OCI-LY1 (cell line): Measurements from ENCODE around the gene MAP4.

ENCODE experiments used
- EZH2 ChIP-seq: fragments of 200-600 bp; sonication (generic), shearing (Covaris generic); IDR thresholded peaks from 2 replicates; pipeline ENCODE4 v1.8.0; 2017; ENCODE audit warnings: borderline replicate concordance, mixed run types, mild to moderate bottlenecking, antibody characterized with exemption, low read length, moderate library complexity, mixed read lengths
- TF ChIP-seq, protein P1 (sequence below): fragments of 200-600 bp; sonication (generic), shearing (Covaris generic); IDR thresholded peaks from 2 replicates; pipeline ENCODE4 v1.5.1; 2017; ENCODE audit warnings: mild to moderate bottlenecking, antibody characterized with exemption, low read length, moderate library complexity, mixed read lengths

GRCh38 chr3:47996440-47996839 lies 19.8 kb downstream of the MAP4 start:
- TF ChIP-seq, protein P1, sequence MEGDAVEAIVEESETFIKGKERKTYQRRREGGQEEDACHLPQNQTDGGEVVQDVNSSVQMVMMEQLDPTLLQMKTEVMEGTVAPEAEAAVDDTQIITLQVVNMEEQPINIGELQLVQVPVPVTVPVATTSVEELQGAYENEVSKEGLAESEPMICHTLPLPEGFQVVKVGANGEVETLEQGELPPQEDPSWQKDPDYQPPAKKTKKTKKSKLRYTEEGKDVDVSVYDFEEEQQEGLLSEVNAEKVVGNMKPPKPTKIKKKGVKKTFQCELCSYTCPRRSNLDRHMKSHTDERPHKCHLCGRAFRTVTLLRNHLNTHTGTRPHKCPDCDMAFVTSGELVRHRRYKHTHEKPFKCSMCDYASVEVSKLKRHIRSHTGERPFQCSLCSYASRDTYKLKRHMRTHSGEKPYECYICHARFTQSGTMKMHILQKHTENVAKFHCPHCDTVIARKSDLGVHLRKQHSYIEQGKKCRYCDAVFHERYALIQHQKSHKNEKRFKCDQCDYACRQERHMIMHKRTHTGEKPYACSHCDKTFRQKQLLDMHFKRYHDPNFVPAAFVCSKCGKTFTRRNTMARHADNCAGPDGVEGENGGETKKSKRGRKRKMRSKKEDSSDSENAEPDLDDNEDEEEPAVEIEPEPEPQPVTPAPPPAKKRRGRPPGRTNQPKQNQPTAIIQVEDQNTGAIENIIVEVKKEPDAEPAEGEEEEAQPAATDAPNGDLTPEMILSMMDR, result no peak
- no peak for TF ChIP-seq EZH2
